ENCODE results near the gene ZNF800. TPM values are rescaled to one million over a fixed set of nuclear protein-coding genes. Genes with fewer than 3 reads are reported as not detected.

Gene ZNF800
- total and polyA plus RNA-seq, 11 donors: 4.2 to 34.7 (median 22.3) TPM

- H3K36me3 ChIP-seq: peaks cover 0 to 53% (median 35%) of the 10 kb centered on the region in 9 donors
Observed at GRCh38 chr7:127366680-127367079, 25.8 kb downstream of the ZNF800 start.

DNA sequence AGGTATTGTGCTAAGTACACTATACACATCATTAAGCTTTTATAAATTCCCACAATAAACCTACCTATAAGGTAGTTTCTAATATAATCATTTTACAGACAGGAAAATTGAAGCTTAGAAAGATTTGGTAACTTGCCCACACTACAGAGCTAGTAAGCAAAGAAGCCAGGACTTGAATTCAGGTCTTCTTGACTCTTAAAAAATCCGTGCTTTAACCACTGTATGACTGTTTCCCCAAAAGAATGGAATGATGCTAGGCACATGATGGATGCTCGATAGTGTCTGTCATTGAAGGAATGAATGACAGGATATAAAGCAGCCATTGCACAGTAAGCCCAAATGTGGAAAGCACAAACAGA lies 26.6 kb downstream of the ZNF800 start:
- Histone ChIP-seq H3K27ac (no peak overlapping the region), H3K9me3 (no peaks in the 10 kb centered on the region), H3K36me3 (peaks cover 0 to 53% (median 35%) of the 10 kb centered on the region in 9 donors), H3K27me3 (no peaks in the 10 kb centered on the region), H3K4me1 (peaks cover 0 to 10% (median 0%) of the 10 kb centered on the region in 12 donors), H3K4me3 (no peak overlapping the region)
- ATAC-seq: no peak
- DNase-seq: no peak
- intact Hi-C loops (cut with DNase I): no loop called here
- 93 to 98% (median 96%) methylated on average over 2 of the region's 2 CpGs for WGBS, 4 donors
- TF ChIP-seq POLR2A (IDR thresholded peaks at IDR 0.05): no peak
- no peak for TF ChIP-seq CTCF (IDR thresholded peaks at IDR 0.05)

More at GRCh38 chr7:127366680-127367079, 25.8 kb downstream of the ZNF800 start:
- peaks cover 0 to 10% (median 0%) of the 10 kb centered on the region in 12 donors for H3K4me1 ChIP-seq
- no peaks in the 10 kb centered on the region for H3K27me3 ChIP-seq
- TF ChIP-seq CTCF (IDR thresholded peaks at IDR 0.05): no peak
- TF ChIP-seq POLR2A (IDR thresholded peaks at IDR 0.05): no peak
- no peak for DNase-seq
- intact Hi-C loops (cut with DNase I): no loop called here
- no peak overlapping the region for H3K27ac ChIP-seq
- 93 to 98% (median 96%) methylated on average over 2 of the region's 2 CpGs for WGBS, 4 donors
- no peak overlapping the region for H3K4me3 ChIP-seq
- no peak for ATAC-seq
- H3K9me3 ChIP-seq: no peaks in the 10 kb centered on the region

DNA sequence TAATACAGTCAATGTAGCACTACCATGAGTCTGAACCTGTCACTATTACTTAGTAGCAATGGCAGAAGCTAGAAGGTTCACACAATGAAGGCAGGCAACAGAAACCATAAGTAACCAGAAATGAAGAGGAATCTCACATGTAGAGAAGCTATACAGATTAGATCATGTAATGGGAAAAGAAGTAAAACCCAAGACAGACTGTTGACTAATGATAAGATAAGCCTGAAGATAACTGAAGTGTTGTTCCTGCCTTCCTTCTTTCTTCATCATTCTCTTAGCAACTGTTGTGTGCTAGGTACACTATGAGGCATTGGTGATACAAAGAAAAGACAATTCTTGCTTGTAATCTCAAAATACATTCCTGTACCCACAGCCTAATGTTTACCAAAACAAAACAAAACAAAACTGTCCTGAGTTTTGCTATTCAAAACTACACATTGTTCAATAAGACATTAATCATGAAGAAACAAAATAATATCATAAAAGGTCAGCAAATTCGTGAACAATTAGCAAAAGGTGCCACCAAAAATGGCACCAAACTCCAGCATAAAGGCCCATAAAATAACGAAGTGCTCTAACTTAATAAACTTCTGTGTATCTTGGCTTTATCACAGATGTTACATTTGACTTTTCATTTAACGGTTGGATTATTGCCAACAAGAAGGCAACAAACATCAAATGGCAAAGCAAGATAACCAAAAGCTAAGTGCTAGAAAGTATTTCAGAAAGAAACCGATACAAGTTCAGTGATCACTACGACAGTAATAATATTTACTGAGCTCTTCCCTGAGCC lies 27.1 kb downstream of the ZNF800 start:
- Histone ChIP-seq H3K9me3 (no peaks in the 10 kb centered on the region), H3K27ac (no peak overlapping the region), H3K27me3 (no peaks in the 10 kb centered on the region), H3K36me3 (peaks cover 0 to 54% (median 37%) of the 10 kb centered on the region in 9 donors), H3K4me3 (no peak overlapping the region), H3K4me1 (peaks cover 0 to 10% (median 0%) of the 10 kb centered on the region in 12 donors)
- DNase-seq (no peak), ATAC-seq (no peak)
- TF ChIP-seq POLR2A (IDR thresholded peaks at IDR 0.05) (no peak), CTCF (IDR thresholded peaks at IDR 0.05) (no peak)
- WGBS, 4 donors: 83 to 94% (median 93%) methylated on average over 5 of the region's 5 CpGs
- intact Hi-C loops (cut with DNase I): no loop called here

- H3K4me3 ChIP-seq: no peak overlapping the region
- 39 to 54% (median 48%) methylated on average over 4 of the region's 4 CpGs for WGBS, 4 donors
- DNase-seq: no peak
- TF ChIP-seq POLR2A (IDR thresholded peaks at IDR 0.05): no peak
- TF ChIP-seq CTCF (IDR thresholded peaks at IDR 0.05): no peak
- ATAC-seq: peak; percentile 50 to 85 (median 62)
- peaks cover 0 to 10% (median 0%) of the 10 kb centered on the region in 12 donors for H3K4me1 ChIP-seq
- H3K27ac ChIP-seq: no peak overlapping the region
- peaks cover 0 to 64% (median 35%) of the 10 kb centered on the region in 9 donors for H3K36me3 ChIP-seq
- intact Hi-C loops (cut with DNase I): no loop called here
- no peaks in the 10 kb centered on the region for H3K27me3 ChIP-seq
- H3K9me3 ChIP-seq: no peaks in the 10 kb centered on the region
Observed at GRCh38 chr7:127362364-127363027, 30.0 kb downstream of the ZNF800 start.
